Measurements from ENCODE around the gene ZNF438. TPM values are rescaled to one million over a fixed set of nuclear protein-coding genes. Genes with fewer than 3 reads are reported as not detected.
"Not testable (repeated sequence)": the region's sequence is repeated elsewhere in the genome, so short reads cannot be mapped to it uniquely, and the experiment has no call there.

ZNF438 gene
- total RNA-seq, 3 donors from 2014 or later, result 0.96 to 1.3 (median 1.2) TPM

DNA sequence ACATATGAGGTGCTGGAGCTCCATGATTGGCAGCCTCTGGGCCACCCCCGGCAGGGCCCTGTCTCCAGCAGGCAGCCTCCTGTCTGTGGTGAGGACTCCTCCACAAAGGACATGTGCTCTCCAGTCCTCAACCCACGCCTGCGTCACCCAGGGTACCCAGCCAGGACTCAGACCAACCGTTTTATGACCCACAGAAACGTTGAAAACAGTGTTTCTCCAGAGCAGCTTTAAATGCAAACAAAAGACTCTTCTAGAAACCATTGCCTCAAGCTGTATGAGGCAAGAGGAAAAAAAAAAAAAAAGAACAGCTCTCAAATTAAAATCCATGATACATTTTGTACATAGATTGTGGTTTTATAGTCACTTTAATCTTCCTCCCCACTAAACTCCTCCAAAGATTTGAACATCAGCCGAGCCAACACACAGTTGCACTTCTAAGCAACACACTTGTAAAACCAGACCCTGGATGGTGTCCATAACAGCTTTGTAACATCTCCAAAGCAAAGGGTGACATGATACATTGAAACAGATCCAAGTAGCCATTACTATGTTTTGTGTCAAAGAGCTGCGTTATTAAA lies 227.1 kb downstream of the ZNF438 start:
- H3K36me3 Mint-ChIP-seq (ENCODE audit: insufficient read depth), result no peaks in the 10 kb centered on the region
- H3K27me3 Mint-ChIP-seq (ENCODE audit: low read depth), result no peaks in the 10 kb centered on the region
- no peak overlapping the region for H3K4me3 Mint-ChIP-seq
- H3K9me3 Mint-ChIP-seq, result no peaks in the 10 kb centered on the region
- H3K4me1 Mint-ChIP-seq (ENCODE audit: low read depth), result peaks cover 4% of the 10 kb centered on the region
- ATAC-seq (no peak), DNase-seq (no peak)

DNA sequence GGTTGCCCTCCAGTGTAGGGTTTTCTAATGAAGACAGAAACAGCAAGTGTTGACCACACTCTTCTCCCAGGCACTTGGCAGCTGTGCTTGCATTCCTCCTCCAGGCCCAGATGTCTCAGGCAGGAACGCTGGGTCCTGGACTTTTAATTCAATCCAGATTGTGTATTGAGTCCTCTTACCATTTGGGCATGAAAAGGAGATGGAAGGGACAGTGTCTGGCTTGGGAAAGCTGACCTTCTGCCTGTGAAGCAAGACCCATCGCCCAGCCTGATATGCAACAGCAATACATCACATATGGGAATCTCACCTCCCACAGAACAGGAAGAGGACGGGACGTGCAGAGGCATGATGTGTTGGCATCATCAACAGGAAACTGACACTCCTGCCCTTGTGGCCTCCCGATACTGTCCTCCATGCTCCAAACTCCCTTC lies 227.8 kb downstream of the ZNF438 start:
- Mint-ChIP-seq H3K27me3 (ENCODE audit: low read depth) (no peaks in the 10 kb centered on the region), H3K9me3 (no peaks in the 10 kb centered on the region), H3K4me3 (no peak overlapping the region), H3K4me1 (ENCODE audit: low read depth) (peaks cover 4% of the 10 kb centered on the region), H3K36me3 (ENCODE audit: insufficient read depth) (no peaks in the 10 kb centered on the region)
- no peak for ATAC-seq
- no peak for DNase-seq

DNA sequence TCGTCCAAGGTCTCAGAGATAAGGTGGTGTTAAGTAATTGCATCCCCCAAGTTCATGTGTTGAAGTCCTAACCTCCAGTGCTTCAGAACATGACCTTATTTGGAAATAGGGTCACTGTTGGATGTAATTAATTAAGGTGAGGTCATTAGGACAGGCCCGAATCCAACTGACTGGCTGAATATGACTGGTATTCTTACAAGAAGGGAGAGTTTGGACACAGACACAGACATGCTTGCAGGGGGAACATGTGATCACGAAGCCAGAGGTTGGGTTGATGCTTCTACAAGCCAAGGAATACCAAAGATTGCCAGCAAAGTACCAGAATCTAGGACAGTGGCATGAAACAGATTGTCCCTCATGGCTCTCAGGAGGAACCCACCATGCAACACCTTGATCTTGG lies 228.6 kb downstream of the ZNF438 start:
- no peak for ATAC-seq
- no peak overlapping the region for H3K4me3 Mint-ChIP-seq
- H3K9me3 Mint-ChIP-seq, result no peaks in the 10 kb centered on the region
- H3K27me3 Mint-ChIP-seq (ENCODE audit: low read depth), result no peaks in the 10 kb centered on the region
- H3K4me1 Mint-ChIP-seq (ENCODE audit: low read depth), result peaks cover 4% of the 10 kb centered on the region
- H3K36me3 Mint-ChIP-seq (ENCODE audit: insufficient read depth), result no peaks in the 10 kb centered on the region
- DNase-seq, result no peak

DNA sequence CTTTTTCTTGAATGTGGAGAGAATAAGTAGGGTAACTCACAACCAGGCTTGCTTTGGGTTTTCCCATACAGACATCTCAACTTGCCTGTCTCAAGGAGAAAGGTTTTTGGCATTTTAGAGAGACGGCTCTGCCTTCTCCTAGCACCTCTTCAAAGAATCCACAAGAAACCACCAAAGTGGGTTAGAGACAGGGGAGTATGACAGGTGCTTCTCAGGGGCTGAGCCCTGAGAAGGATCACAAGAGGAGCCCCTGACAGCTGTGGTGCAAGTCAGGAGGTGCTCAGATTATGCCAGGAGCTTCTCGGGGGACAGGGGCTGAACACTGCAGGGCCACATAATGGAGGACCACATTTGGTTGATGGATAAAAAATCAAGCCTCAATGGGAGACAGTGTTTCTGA lies 231.3 kb downstream of the ZNF438 start:
- Mint-ChIP-seq H3K27me3 (ENCODE audit: low read depth) (no peaks in the 10 kb centered on the region), H3K36me3 (ENCODE audit: insufficient read depth) (no peaks in the 10 kb centered on the region), H3K4me3 (no peak overlapping the region), H3K9me3 (no peaks in the 10 kb centered on the region), H3K4me1 (ENCODE audit: low read depth) (peaks cover 4% of the 10 kb centered on the region)
- ATAC-seq (no peak), DNase-seq (no peak)

DNA sequence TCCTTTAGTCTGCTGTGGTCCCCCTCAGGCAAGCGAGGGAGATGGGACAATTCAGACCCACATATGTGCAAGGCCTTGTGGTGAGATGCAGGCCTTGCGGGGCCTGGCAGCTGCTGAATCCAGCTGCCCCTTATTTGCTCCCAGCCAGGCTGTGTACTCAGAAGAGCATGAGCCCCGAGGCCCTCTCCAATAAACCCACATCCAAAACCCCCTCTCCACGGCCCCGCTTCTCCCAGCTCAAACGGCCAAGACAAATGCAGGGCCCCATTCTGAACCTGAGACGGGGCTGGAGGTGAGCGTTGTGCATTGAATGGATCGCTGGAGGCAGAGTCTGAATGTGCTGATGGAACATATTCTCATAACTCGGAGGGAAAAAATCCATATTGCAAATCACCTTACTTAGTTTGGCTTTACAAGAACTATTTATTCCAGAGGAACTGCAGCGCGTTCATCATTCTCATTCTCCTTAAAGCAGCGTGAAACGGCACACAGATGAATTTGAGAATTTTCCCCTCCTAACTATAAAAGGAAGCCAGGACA lies 232.9 kb downstream of the ZNF438 start:
- Mint-ChIP-seq H3K36me3 (ENCODE audit: insufficient read depth) (no peaks in the 10 kb centered on the region), H3K4me1 (ENCODE audit: low read depth) (no peaks in the 10 kb centered on the region), H3K4me3 (no peak overlapping the region), H3K27me3 (ENCODE audit: low read depth) (no peaks in the 10 kb centered on the region), H3K9me3 (no peaks in the 10 kb centered on the region)
- ATAC-seq (no peak), DNase-seq (no peak)

DNA sequence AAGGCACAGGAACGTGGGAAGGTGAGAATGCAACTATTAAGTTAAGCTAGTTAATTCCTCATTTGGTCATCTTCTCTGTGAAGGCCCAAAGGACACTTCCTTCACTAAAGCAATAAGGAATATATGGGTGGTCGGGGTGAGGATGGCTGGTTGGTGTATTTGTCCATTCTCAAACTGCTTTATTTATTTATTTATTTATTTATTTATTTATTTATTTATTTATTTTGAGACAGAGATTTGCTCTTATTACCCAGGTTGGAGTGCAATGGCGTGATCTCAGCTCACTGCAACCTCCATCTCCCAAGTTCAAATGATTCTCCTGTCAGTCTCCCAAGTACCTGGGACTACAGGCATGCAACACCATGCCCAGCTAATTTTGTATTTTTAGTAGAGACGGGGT lies 236.6 kb downstream of the ZNF438 start:
- H3K27me3 Mint-ChIP-seq (ENCODE audit: low read depth); H3K36me3 Mint-ChIP-seq (ENCODE audit: insufficient read depth); H3K4me3 Mint-ChIP-seq; DNase-seq; H3K9me3 Mint-ChIP-seq; ATAC-seq: not testable (repeated sequence)
- peaks cover 25% of the 10 kb centered on the region for H3K4me1 Mint-ChIP-seq (ENCODE audit: low read depth)
